ENCODE results near the gene ACSBG1.

DNA sequence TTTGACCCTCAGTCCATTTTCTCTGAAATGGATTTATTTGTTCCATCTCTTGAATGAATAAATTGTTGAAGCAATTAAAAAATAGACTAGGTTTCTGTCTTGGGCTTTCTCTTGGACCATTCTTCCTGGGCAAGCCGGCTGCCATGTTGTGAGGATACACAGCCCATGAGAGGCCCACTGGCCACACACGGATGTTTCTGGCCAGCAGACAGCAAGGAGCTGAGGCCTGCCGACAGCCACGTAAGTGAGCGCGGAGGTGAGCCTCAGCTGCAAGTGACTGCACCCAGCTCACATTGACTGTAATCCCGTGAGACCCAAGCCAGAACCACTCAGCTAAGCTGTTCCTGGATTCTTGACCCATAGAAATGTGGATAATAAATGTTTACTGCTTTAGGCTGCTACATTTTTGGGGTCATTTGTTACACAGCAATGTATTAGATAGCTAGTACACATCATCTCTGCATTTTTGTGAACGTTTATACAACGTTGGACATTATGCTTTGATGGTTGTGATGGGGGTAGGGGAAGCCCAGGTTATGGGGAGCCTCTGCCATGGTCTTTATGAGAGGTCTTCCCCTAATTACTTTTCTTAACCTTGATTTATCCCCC is 62.4 kb downstream of the ACSBG1 start:
- TF ChIP-seq, protein P1, sequence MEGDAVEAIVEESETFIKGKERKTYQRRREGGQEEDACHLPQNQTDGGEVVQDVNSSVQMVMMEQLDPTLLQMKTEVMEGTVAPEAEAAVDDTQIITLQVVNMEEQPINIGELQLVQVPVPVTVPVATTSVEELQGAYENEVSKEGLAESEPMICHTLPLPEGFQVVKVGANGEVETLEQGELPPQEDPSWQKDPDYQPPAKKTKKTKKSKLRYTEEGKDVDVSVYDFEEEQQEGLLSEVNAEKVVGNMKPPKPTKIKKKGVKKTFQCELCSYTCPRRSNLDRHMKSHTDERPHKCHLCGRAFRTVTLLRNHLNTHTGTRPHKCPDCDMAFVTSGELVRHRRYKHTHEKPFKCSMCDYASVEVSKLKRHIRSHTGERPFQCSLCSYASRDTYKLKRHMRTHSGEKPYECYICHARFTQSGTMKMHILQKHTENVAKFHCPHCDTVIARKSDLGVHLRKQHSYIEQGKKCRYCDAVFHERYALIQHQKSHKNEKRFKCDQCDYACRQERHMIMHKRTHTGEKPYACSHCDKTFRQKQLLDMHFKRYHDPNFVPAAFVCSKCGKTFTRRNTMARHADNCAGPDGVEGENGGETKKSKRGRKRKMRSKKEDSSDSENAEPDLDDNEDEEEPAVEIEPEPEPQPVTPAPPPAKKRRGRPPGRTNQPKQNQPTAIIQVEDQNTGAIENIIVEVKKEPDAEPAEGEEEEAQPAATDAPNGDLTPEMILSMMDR (conservative IDR thresholded peaks at IDR 0.05): no peak
- no peak for TF ChIP-seq ZFX (IDR thresholded peaks at IDR 0.05)
